Stimulated activated CD4-positive, alpha-beta T cell treated with anti-CD3 and anti-CD28 coated beads, Interleukin-12 subunit alpha, Interleukin-12 subunit beta, amount 100 ng/mL, for 48 hours (primary cell): ENCODE data around the gene GSS.

Source experiments
- DNase-seq, 3 donors: peaks; one replicate each; pipeline ENCODE4 v3.0.0-alpha.2; 2020; ENCODE audit warnings: low read depth in 2 of 3, low spot score in 1 of 3

The GSS gene

DNA sequence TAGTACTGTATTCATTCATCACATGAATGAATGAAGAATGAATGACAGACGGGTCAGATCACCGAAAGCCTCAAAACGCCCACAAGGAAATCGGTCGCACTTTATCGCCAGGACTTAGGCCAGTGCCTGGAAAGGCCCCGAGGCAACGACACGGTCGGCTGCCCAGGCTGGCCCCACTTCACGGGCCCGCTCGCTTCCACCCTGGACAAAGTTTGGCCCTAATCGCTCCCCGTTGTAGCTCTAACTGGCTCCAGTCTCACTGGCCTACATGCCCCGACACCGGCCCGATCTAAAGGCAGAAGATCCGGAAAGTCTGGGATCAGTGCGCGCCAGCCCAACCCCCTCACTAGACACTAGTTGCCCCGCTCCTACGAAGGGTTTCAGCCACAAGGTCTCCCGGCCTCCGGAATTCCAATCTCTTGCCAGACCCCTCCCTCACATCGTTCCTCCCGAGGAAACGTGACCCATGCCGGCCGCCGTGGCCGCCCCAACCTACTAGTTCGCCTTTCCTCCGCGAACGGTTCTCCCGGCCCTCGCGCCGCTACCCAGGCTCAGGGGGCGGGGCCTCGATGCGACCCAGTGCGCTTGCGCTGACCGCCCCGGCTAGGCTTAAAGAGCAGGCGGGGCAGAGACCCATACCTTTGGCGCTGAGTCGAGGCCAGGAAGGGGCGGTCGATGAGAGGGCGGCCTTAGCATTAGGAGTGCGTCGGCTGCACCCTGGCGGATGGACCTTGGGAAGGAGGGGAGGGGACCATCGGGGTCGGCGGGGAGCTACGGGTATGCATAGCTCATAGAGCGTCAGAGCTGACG lies at the start of gene GSS, which contains the start of gene MYH7B:
GSS (minus strand) TSS at position 576 of the 810 bp plus-strand sequence. CDS start 3,954 bp downstream, outside the sequence.
MYH7B (plus strand) TSS at position 638 of the 810 bp plus-strand sequence. CDS start 22,138 bp downstream, outside the sequence.
- DNase-seq: peak; percentile 95 to 99 (median 98)

GRCh38 chr20:35004749-35005462 lies 49.3 kb upstream of the GSS start:
- DNase-seq: no peak

DNA sequence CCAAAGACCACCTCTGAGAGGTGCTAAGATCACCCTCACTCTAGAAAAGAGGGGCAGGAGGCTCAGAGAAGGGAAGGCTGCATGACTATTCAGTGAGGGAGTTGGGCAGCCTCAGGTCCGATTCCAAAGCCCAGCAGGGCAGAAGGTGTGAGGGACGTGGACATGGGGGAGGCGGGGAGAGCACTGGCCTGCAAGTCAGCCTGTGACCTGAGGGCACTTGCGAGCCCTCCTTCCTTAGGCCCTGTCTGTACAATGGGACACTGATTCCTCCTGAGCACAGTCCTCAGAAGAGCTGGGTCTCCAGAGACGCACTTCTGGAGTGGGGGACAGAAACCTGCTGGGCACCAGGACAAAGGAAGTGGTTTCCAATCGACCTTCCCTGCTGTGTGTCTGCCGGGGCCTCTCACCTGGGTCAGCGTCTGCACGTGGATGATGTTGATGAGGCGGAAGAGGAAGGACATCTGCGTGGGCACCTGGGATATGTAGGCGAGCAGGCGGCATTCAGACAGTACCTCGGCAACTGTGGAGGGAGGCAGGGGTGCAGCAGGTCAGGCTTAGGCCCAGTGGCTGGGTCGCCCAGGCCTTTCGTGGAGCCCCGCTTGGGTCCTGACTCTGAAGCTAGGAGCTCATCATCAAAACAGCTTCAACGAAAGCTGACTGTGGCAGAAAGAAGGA lies 48.6 kb upstream of the GSS start:
- DNase-seq: no peak

- DNase-seq: no peak
Observed at GRCh38 chr20:35003211-35004031, 47.8 kb upstream of the GSS start.

DNA sequence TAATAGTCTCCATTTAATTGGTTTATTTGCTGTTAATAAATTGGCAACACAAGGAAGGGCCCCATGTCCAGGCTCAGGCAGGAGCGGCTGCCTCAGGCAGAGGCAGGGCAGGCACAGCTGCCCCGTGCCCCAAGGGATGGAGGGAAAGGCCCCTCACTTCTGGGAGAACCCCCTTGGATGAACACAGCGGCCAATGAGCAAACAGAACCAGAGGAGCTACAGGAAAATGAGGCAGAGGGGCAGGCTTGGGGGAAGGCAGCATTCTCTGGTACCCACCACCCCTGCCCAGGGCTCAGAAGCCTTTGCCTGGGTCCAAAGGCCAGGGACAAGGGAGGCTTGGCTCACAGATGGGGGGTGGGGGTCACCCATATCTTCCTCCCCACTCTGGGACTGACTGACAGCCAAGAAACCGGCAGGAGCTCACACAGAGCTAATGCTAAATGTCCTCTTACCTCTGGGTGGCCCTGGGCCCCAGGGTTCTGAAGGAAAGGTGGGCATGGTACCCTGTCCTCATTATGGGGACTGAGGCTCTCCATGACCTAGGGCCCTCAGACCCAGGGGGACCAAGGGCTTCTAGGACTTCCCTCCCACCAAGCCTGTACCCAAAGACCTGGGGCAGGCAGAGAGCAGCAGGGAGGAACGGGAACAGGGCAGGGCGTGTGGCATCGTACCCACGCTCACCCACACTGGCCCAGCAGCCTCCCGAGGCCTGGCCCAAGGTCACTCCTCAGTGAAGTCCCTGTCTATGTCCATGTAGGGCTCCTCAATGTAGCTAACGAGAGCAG lies 47.0 kb upstream of the GSS start:
- no peak for DNase-seq

DNA sequence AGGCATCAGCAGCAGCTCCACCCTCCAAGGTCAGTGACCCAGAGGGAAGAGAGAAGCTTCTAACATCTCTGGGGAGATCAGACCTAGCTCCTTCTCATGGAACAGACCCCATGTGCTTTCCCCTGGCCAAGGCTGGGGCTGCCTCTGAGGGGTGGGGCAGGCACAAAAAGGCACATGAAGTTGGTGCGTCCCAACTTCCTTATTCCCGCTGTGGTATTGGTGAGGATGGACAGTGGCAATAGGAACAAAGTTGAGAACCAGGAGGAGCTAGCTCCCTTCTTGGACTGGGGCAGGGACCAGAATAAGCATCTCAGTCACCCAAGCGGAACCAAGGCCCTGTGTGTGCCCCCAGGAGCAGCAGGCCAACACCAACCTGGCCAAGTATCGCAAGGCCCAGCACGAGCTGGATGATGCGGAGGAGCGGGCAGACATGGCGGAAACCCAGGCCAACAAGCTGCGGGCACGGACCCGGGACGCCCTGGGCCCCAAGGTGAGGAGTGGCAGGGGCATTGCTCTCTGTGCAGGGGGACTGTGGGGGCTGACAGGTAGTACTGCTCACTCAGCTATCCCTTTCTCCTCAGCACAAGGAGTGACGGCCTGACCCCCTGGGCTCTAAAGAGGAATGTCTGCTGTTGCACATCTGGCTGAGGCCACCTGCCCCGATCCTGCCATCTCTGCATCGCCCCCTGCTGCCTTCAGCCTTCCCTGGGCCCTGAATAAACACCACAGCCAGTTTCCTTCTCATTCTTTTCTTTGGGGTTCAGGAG lies 46.2 kb upstream of the GSS start:
- no peak for DNase-seq

GRCh38 chr20:35000922-35001595 lies 45.5 kb upstream of the GSS start:
- DNase-seq: no peak

DNA sequence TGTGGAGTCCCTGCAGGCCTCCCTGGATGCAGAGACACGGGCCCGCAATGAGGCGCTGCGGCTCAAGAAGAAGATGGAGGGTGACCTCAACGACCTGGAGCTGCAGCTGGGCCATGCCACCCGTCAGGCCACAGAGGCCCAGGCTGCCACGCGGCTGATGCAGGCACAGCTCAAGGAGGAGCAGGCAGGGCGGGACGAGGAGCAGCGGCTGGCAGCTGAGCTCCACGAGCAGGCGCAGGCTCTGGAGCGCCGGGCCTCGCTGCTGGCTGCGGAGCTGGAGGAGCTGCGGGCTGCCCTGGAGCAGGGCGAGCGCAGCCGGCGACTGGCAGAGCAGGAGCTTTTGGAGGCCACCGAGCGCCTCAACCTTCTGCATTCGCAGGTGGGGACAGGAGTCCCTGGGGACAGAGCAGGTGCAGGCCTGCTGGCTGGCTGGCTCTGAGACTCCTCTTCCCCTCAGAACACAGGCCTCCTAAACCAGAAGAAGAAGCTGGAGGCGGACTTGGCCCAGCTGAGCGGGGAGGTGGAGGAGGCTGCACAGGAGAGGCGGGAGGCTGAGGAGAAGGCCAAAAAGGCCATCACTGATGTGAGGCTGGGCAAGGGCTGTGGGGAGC lies 44.8 kb upstream of the GSS start:
- no peak for DNase-seq

GRCh38 chr20:34999782-35000181 lies 44.2 kb upstream of the GSS start:
- DNase-seq: no peak

DNA sequence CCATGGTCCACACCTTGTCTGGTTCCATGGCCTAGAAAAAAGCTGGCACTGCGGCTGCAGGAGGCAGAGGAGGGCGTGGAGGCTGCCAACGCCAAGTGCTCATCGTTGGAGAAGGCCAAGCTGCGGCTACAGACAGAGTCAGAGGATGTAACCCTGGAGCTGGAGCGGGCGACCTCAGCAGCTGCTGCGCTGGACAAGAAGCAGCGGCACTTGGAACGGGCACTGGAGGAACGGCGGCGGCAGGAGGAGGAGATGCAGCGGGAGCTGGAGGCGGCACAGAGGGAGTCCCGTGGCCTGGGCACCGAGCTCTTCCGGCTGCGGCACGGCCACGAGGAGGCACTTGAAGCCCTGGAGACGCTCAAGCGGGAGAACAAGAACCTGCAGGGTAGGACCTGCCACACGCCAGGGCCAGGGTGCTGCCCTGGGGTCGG lies 43.4 kb upstream of the GSS start:
- DNase-seq: no peak

- DNase-seq: no peak
Observed at GRCh38 chr20:34998331-34998950, 42.8 kb upstream of the GSS start.

- no peak for DNase-seq
Observed at GRCh38 chr20:34997774-34998173, 42.2 kb upstream of the GSS start.

- no peak for DNase-seq
Observed at GRCh38 chr20:34997131-34997561, 41.5 kb upstream of the GSS start.

DNA sequence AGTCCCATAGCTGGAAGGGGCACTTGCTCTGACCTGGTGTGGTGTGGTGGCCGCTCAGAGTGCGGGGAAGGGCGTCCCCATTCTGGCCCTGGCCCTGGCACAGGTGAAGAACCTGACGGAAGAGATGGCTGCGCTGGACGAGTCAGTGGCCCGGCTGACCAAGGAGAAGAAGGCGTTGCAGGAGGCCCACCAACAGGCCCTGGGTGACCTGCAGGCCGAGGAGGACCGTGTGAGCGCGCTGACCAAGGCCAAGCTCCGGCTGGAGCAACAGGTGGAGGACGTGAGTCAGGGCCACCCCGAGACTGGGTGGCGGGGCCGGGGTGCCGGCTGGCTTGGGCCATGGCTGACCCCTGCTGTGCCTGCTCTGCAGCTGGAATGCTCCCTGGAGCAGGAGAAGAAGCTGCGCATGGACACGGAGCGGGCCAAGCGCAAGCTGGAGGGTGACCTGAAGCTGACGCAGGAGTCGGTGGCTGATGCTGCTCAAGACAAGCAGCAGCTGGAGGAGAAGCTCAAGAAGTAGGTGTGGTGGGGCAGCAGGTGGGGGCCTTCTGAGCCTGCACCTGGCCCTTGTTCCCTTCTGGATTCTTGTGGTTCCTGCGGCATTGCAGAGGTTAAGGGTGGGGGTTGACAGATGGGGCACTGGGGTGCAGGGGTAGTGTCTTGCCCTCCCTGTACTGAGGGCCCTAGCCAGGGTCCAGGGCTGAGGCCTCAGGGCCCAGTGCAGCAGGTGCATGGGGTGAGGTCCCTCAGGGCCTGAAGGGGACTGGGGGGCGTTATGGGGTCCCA lies 40.8 kb upstream of the GSS start:
- no peak for DNase-seq

- no peak for DNase-seq
Observed at GRCh38 chr20:34995696-34996095, 40.1 kb upstream of the GSS start.

DNA sequence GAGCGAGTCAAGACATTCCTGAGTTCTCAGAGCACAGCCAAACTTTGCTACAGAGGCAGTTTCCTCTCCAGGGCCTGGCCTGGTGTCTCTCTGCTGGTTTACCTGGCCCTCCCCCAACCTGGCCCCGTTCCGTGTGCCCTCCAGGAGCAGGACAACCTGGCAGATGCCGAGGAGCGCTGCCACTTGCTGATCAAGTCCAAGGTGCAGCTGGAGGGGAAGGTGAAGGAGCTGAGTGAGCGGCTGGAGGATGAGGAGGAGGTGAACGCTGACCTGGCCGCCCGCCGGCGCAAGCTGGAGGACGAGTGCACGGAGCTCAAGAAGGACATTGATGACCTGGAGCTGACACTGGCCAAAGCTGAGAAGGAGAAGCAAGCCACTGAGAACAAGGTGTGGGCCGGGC lies 39.6 kb upstream of the GSS start:
- DNase-seq: no peak

- no peak for DNase-seq
Observed at GRCh38 chr20:34994509-34995131, 39.0 kb upstream of the GSS start.
